Measurements from ENCODE around the gene AMZ1. TPM values are rescaled to one million over a fixed set of nuclear protein-coding genes. Genes with fewer than 3 reads are reported as not detected.

The AMZ1 gene
- total RNA-seq, 2 experiments from 2014 or later: 0.11 to 0.14 TPM

DNA sequence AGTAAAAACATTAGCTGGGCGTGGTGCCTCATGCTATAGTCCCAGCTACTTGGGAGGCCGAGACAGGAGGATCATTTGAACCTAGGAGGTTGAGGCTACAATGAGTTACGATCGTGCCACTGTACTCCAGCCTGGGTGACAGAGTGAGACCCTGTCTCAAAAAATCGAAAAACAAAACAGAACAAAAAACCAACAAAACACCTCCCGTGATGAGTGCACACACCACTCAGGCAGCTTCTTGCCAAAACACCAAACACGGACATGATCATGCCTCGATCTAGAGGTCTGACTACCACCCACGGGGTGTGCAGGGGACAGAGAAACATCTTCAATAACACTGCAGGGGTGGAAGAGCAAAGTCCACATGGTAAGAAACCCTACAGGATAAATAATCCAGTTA, 44.4 kb downstream of the AMZ1 start:
- TF ChIP-seq, protein P1, sequence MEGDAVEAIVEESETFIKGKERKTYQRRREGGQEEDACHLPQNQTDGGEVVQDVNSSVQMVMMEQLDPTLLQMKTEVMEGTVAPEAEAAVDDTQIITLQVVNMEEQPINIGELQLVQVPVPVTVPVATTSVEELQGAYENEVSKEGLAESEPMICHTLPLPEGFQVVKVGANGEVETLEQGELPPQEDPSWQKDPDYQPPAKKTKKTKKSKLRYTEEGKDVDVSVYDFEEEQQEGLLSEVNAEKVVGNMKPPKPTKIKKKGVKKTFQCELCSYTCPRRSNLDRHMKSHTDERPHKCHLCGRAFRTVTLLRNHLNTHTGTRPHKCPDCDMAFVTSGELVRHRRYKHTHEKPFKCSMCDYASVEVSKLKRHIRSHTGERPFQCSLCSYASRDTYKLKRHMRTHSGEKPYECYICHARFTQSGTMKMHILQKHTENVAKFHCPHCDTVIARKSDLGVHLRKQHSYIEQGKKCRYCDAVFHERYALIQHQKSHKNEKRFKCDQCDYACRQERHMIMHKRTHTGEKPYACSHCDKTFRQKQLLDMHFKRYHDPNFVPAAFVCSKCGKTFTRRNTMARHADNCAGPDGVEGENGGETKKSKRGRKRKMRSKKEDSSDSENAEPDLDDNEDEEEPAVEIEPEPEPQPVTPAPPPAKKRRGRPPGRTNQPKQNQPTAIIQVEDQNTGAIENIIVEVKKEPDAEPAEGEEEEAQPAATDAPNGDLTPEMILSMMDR (IDR thresholded peaks at IDR 0.05): no peak
- ATAC-seq (no peak), DNase-seq (no peak)
- POLR2A ChIA-PET: no interaction called here
- Mint-ChIP-seq H3K4me3 (no peak overlapping the region), H3K36me3 (ENCODE audit: low read depth) (peaks cover 16% of the 10 kb centered on the region), H3K4me1 (ENCODE audit: low read depth) (peaks cover 43% of the 10 kb centered on the region), H3K9me3 (no peaks in the 10 kb centered on the region), H3K27ac (no peak overlapping the region), H3K27me3 (no peaks in the 10 kb centered on the region)
- intact Hi-C loops (cut with micrococcal nuclease): no loop called here
- CTCF ChIA-PET: interaction anchor here (2.3 kb wide), 1 partner anchor 13 kb away, joined by 7 read pairs; no protein-coding TSS in a partner anchor

DNA sequence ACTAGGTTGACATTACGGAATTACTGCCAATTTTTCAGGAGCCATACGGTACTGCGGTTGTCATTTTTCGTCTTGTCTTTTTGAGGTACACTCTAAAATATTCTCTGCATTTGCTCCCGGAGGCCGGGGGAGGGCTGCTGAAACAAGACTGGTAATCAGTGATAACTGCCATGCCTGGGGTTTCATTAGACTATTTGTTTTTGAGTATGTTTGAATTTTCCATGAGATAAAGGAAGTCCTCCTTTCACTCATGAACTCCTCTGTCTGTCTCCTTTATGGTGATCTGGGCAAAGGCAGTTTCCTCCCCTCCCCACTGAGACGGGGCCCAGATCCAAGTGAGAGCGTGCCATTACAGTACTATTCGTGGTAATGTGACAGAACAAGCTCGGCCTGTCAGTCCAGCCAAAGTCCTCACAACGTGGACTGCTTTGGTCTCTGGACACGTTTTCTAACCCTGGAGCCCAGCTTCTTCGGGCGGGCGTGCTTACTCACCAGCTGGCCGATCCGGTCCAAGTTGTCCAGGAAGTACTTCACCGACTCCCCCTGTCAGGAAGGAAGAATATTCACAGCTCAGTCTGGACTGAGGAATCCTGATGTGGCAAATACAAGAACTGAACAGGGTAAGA, 45.1 kb downstream of the AMZ1 start:
- DNase-seq: no peak
- H3K27ac Mint-ChIP-seq: no peak overlapping the region
- CTCF ChIA-PET: interaction anchor here (1.0 to 4.3 kb wide), 3 partner anchors 18 to 62 kb away, joined by 3 to 16 read pairs (median 3); no protein-coding TSS in a partner anchor
- no peak overlapping the region for H3K4me3 Mint-ChIP-seq
- peaks cover 43% of the 10 kb centered on the region for H3K4me1 Mint-ChIP-seq (ENCODE audit: low read depth)
- intact Hi-C loops (cut with micrococcal nuclease): no loop called here
- H3K9me3 Mint-ChIP-seq: no peaks in the 10 kb centered on the region
- no peak for ATAC-seq
- no peaks in the 10 kb centered on the region for H3K27me3 Mint-ChIP-seq
- POLR2A ChIA-PET: interaction anchor here (1.0 to 1.2 kb wide), 2 partner anchors 12 to 16 kb away, joined by 3 read pairs; no protein-coding TSS in a partner anchor
- H3K36me3 Mint-ChIP-seq (ENCODE audit: low read depth): peaks cover 16% of the 10 kb centered on the region
- TF ChIP-seq, protein P1 (IDR thresholded peaks at IDR 0.05): no peak

DNA sequence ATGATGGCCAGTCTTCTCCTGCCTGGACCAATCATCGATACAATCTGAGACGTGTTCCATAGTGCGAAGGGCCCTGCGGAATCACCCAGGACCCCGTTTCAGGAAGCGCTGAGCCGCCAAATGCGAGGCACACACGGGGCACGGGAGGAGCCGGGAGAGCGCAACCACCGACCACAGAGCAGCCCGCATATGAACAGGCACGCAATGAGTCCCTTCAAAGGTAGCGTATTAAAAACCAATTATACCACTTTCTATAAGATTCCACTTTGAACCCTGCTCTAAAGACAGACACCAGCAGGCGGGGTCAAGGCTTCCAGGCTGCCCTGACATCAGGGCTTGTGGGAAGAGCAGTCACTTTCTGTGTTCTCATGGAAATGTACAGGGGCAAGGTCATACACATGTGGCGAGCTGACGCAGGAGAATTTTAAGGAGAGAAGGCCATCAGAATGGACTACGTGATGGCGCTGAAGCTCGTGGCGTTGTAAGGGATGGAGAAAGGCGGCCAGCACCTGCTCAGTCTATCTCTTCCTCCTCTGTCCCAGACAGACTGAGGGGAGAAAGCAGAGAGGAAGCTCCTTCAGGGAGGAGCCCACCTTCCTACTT, 46.2 kb downstream of the AMZ1 start:
- Mint-ChIP-seq H3K27me3 (no peaks in the 10 kb centered on the region), H3K4me1 (ENCODE audit: low read depth) (peaks cover 43% of the 10 kb centered on the region), H3K27ac (peak overlapping the region; percentile 66), H3K4me3 (peak overlapping the region; percentile 28), H3K9me3 (no peaks in the 10 kb centered on the region), H3K36me3 (ENCODE audit: low read depth) (peaks cover 16% of the 10 kb centered on the region)
- TF ChIP-seq, protein P1 (IDR thresholded peaks at IDR 0.05): no peak
- intact Hi-C loops (cut with micrococcal nuclease): no loop called here
- ATAC-seq: no peak
- CTCF ChIA-PET: interaction anchor here (0.7 to 4.3 kb wide), 4 partner anchors 9 to 24 kb away, joined by 3 to 16 read pairs (median 4); no protein-coding TSS in a partner anchor
- DNase-seq: no peak
- POLR2A ChIA-PET: interaction anchor here (0.5 to 1.8 kb wide), 8 partner anchors 9 to 123 kb away, joined by 3 to 6 read pairs (median 4); no protein-coding TSS in a partner anchor

DNA sequence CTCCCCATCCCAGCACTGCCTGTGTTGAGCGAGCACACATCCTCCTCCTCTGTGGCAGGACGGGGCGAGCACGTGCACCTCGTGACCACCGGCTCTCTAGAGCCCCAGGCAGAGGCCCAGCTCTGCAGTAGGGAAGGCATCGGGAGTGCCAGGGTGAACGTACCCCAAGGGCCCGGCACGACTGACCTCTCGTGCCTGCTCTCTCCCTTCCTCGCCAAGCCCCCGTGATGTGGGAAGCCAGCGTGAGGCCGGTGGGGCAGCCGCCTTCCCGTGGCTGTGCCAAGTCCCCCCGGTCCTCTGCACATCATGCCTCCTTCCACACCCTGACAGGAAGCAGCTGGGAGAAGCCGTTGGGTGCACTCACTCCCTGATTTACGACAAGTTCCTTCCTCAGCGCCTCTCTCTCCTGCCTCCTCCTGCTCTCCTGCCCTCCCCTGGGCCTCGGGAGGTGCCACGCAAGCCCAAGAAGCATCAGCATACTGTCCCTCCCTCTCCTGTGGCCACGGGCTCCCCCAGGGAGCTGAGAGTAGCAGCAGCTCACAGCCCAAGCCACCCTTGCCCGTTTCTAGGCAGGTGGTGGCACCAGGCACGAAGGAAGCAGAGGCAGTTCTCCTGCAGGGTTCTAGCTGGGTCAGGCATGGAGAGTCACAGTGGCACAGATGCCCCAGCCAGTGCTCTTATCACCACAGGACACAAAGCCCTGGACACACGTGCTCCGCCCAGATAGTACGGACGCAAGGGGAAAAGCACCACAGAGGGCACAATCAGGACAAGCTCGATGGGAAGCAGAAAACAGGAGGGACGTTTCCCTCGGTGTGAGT, 47.0 kb downstream of the AMZ1 start:
- intact Hi-C loops (cut with micrococcal nuclease): no loop called here
- Mint-ChIP-seq H3K9me3 (no peaks in the 10 kb centered on the region), H3K27ac (peak overlapping the region; percentile 66), H3K4me3 (peak overlapping the region; percentile 28), H3K4me1 (ENCODE audit: low read depth) (peaks cover 43% of the 10 kb centered on the region), H3K27me3 (no peaks in the 10 kb centered on the region), H3K36me3 (ENCODE audit: low read depth) (peaks cover 16% of the 10 kb centered on the region)
- ChIA-PET CTCF (interaction anchor here (0.7 to 4.3 kb wide), 6 partner anchors 8 to 64 kb away, joined by 3 to 16 read pairs (median 4); no protein-coding TSS in a partner anchor), POLR2A (interaction anchor here (0.5 to 1.8 kb wide), 9 partner anchors 10 to 122 kb away, joined by 3 to 6 read pairs (median 3); no protein-coding TSS in a partner anchor)
- ATAC-seq (peak; percentile 68), DNase-seq (peak; percentile 37)
- TF ChIP-seq, protein P1 (IDR thresholded peaks at IDR 0.05): no peak
